Lower leg skin (tissue), 3 donors: Measurements from ENCODE around the gene KCNMA1.

Experiments
- CTCF ChIP-seq, 3 donors: fragments of 450-650 bp; IDR thresholded peaks; one replicate each; pipeline ENCODE4 v1.5.1; 2016; ENCODE audit warnings: antibody characterized with exemption in 3 of 3, mild to moderate bottlenecking in 3 of 3, moderate library complexity in 2 of 3
- POLR2A ChIP-seq, 2 donors: fragments of 450-650 bp; IDR thresholded peaks; one replicate each; pipeline ENCODE4 v1.6.1; 2016 to 2017; ENCODE audit warnings: antibody characterized with exemption in 2 of 2, mild to moderate bottlenecking in 1 of 2, moderate library complexity in 1 of 2

- TF ChIP-seq POLR2A (IDR thresholded peaks at IDR 0.05) = no peak
- no peak for TF ChIP-seq CTCF (IDR thresholded peaks at IDR 0.05)
Observed at GRCh38 chr10:76910184-76910962, 727.2 kb downstream of the KCNMA1 start.
